Activated T-cell treated with anti-CD3 and anti-CD28 coated beads, Interleukin-2, amount 50 U/mL, for 4 hours (primary cell): ENCODE measurements around the gene TRAFD1. TPM values are rescaled to one million over a fixed set of nuclear protein-coding genes. Genes with fewer than 3 reads are reported as not detected.
A peak's percentile ranks its signal among the peaks of the same experiment; 100 is the strongest.

Experiments used
- ATAC-seq, 2 donors: fragments of 200-7000 bp; cut with Tn5 transposase; one replicate each; pipeline ENCODE4 v1.10.0; 2021
- DNase-seq: peaks from one replicate; pipeline ENCODE4 v3.0.0-alpha.2; 2020
- H3K27me3 Mint-ChIP-seq: one replicate; pipeline ENCODE4 v1.8.0; 2021; ENCODE audit warnings: low read depth, mixed read lengths
- H3K36me3 Mint-ChIP-seq: one replicate; pipeline ENCODE4 v1.8.0; 2022; ENCODE audit warnings: mixed read lengths; ENCODE audit not compliant: insufficient read depth
- H3K4me1 Mint-ChIP-seq: one replicate; pipeline ENCODE4 v1.8.0; 2021; ENCODE audit warnings: low read depth, mixed read lengths
- H3K4me3 Mint-ChIP-seq: one replicate; pipeline ENCODE4 v1.8.0; 2021; ENCODE audit warnings: mild to moderate bottlenecking, moderate library complexity, mixed read lengths
- H3K9me3 Mint-ChIP-seq: one replicate; pipeline ENCODE4 v1.8.0; 2021; ENCODE audit warnings: mixed read lengths
- total RNA-seq, 3 donors: library from RNA; stranded (reverse); gene quantifications; one replicate each; pipeline ENCODE4 v1.2.1, GENCODE V29; 2021

Gene TRAFD1
- total RNA-seq, 3 donors from 2014 or later = 47.1 to 52.3 (median 49.4) TPM

- Mint-ChIP-seq H3K36me3 (peaks cover 22% of the 10 kb centered on the region), H3K4me1 (peaks cover 4% of the 10 kb centered on the region), H3K9me3 (no peaks in the 10 kb centered on the region), H3K4me3 (no peak overlapping the region), H3K27me3 (no peaks in the 10 kb centered on the region)
- DNase-seq (no peak), ATAC-seq (no peak)
These were observed 45.7 kb downstream of the TRAFD1 start for GRCh38 chr12:112170971-112171596.

GRCh38 chr12:112172556-112173324 lies 47.4 kb downstream of the TRAFD1 start:
- no peak for DNase-seq
- Mint-ChIP-seq H3K27me3 (no peaks in the 10 kb centered on the region), H3K4me1 (peaks cover 4% of the 10 kb centered on the region), H3K9me3 (no peaks in the 10 kb centered on the region), H3K4me3 (no peak overlapping the region), H3K36me3 (peaks cover 24% of the 10 kb centered on the region)
- no peak for ATAC-seq

DNA sequence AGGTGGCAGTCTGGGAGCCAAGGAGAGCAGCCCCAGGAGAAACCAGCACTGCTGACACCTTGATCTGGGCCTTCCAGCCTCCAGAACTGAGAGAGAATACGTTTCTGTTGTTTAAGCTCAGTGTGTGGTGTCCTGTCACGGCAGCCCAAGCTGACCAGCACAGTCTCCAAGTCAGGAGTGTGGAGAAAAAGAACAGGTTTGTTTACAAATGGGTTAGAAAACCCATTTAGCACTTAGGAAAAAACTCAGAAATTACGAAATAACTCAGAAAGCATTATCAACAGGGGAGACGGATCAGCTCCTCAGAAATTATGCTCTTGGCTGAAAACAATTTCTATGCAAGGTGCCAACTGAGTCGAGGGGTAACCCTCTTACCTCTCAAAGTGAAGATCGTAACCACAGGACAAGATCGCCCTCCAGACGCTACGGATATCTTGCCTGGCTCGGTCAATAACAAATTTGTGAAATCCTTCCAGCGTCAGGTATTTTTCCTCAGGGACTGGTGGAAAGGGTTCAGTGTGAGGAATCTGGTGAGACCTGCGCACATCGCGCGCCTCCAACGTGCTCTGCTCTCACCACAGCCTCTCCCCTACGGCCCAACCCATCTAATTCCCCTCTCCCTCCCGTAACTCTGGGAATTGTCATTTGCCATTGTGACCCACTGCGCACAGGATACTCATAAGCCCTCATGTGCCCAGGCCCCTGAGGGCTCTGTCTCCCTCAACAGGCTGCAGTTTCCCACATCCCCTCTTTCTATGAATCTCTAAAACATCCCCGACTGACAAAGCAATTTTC lies 50.2 kb downstream of the TRAFD1 start:
- Mint-ChIP-seq H3K9me3 (no peaks in the 10 kb centered on the region), H3K27me3 (no peaks in the 10 kb centered on the region), H3K36me3 (peaks cover 28% of the 10 kb centered on the region), H3K4me1 (no peaks in the 10 kb centered on the region), H3K4me3 (no peak overlapping the region)
- DNase-seq (no peak), ATAC-seq (no peak)

DNA sequence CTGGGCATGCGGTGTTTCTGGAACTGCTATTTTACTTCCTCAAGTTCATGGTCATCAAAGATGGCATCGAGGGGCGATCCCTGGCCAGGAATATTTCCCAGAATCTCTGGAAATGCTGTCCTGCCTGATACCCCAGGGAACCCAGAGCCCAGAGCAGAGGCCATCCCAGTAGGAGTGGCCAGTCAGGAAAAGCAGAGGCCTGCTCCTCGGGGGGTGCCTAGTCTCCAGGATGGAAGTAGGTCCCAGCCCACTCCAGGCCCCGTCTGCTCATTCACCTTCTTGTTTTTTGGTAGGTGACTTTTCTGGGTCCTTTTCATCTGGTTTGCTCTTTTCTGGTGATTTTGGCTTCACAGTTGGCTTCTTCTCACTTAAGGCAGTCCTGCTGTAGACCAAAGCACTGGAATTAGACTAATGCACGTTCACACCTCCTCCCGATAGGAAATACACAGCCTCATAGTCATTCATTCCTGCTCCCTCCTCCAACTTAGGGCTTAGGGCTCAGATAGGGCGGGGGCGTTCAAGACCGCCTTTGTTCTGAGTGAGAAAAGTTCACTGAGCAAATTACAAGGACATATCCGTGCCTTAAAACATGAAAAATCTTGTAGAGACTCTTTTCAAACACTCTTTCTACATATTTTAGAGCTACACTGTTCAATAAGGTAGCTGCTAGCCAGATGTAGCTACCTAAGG lies 51.1 kb downstream of the TRAFD1 start:
- no peaks in the 10 kb centered on the region for H3K27me3 Mint-ChIP-seq
- no peak for DNase-seq
- no peak for ATAC-seq
- H3K4me3 Mint-ChIP-seq = no peak overlapping the region
- no peaks in the 10 kb centered on the region for H3K4me1 Mint-ChIP-seq
- H3K9me3 Mint-ChIP-seq = no peaks in the 10 kb centered on the region
- peaks cover 29% of the 10 kb centered on the region for H3K36me3 Mint-ChIP-seq

DNA sequence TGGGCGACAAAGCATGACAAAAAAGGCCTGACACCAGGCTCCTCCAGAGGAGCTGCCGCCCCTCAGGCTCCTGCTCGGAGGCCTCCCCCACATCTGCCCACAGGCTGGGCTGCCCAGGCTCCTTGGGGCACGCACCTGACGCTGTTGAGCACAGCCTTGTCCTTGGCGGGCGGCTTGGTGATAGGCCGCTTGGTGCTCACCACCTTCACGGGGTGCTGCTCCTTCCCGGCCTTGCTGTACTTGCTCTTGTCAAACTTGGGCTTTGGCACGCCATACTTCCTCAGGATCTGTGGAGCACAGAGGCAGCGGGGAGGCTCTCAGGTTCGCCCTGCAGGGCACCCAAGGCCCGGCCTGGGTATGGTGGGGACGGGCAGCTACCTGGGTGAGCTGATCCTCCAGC lies 53.4 kb downstream of the TRAFD1 start:
- Mint-ChIP-seq H3K4me3 (no peak overlapping the region), H3K9me3 (no peaks in the 10 kb centered on the region), H3K36me3 (peaks cover 25% of the 10 kb centered on the region), H3K27me3 (no peaks in the 10 kb centered on the region), H3K4me1 (peaks cover 2% of the 10 kb centered on the region)
- DNase-seq (no peak), ATAC-seq (no peak)

GRCh38 chr12:112179341-112179740 lies 54.0 kb downstream of the TRAFD1 start:
- no peak for ATAC-seq
- no peak overlapping the region for H3K4me3 Mint-ChIP-seq
- no peaks in the 10 kb centered on the region for H3K27me3 Mint-ChIP-seq
- peaks cover 25% of the 10 kb centered on the region for H3K36me3 Mint-ChIP-seq
- no peak for DNase-seq
- H3K9me3 Mint-ChIP-seq = no peaks in the 10 kb centered on the region
- peaks cover 2% of the 10 kb centered on the region for H3K4me1 Mint-ChIP-seq

DNA sequence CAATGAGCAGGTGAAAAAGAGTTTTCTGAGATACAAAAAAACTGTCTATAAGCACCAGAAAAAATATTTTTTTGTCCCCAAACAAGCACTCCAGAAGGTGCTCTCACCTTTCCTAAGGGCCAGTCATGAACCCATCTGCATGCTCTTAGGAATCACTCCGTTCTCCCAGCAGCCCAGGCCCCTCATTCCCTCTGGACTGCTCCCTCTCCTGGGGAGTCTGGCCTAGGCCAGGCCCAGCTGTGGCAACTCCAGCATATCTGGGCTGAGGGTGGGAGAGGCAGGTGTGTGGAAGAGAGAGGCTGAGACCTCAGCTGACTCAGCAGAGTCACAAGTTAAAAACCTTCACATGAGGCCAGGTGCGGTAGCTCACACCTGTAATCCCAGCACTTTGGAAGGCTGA lies 54.6 kb downstream of the TRAFD1 start:
- Mint-ChIP-seq H3K4me1 (peaks cover 2% of the 10 kb centered on the region), H3K36me3 (peaks cover 26% of the 10 kb centered on the region), H3K9me3 (no peaks in the 10 kb centered on the region), H3K4me3 (no peak overlapping the region), H3K27me3 (no peaks in the 10 kb centered on the region)
- DNase-seq (no peak), ATAC-seq (no peak)

DNA sequence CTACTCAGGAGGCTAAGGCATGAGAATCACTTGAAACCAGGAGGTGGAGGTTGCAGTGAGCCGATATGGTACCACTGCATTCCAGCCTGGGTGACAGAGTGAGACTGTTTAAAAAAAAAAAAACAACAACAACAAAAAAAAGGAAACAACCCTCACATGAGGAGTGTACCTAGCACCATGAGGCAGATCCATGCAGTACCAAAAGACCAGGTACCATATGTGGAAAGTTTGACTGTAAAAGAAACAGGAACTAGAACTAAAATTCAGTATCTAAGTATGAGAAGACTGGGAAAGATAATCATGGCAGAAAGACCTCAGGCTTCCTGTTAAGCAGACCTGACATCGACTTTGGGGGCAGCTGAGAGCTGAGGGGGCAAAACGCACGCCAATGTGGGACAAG lies 55.1 kb downstream of the TRAFD1 start:
- H3K9me3 Mint-ChIP-seq = no peaks in the 10 kb centered on the region
- peaks cover 22% of the 10 kb centered on the region for H3K36me3 Mint-ChIP-seq
- no peak overlapping the region for H3K4me3 Mint-ChIP-seq
- H3K4me1 Mint-ChIP-seq = peaks cover 2% of the 10 kb centered on the region
- no peak for DNase-seq
- no peak for ATAC-seq
- no peaks in the 10 kb centered on the region for H3K27me3 Mint-ChIP-seq

GRCh38 chr12:112182499-112182898 lies 57.1 kb downstream of the TRAFD1 start:
- DNase-seq = no peak
- Mint-ChIP-seq H3K27me3 (no peaks in the 10 kb centered on the region), H3K4me3 (no peak overlapping the region)

GRCh38 chr12:112183141-112184021 lies 58.0 kb downstream of the TRAFD1 start:
- H3K9me3 Mint-ChIP-seq = no peaks in the 10 kb centered on the region
- DNase-seq (no peak), ATAC-seq (peak; percentile 57 to 80)
- peaks cover 2% of the 10 kb centered on the region for H3K4me1 Mint-ChIP-seq
- no peak overlapping the region for H3K4me3 Mint-ChIP-seq
- H3K27me3 Mint-ChIP-seq = no peaks in the 10 kb centered on the region
- peaks cover 15% of the 10 kb centered on the region for H3K36me3 Mint-ChIP-seq

More at GRCh38 chr12:112182499-112182898, 57.1 kb downstream of the TRAFD1 start:
- Mint-ChIP-seq H3K4me1 (peaks cover 2% of the 10 kb centered on the region), H3K36me3 (peaks cover 15% of the 10 kb centered on the region), H3K9me3 (no peaks in the 10 kb centered on the region)
- ATAC-seq = no peak

DNA sequence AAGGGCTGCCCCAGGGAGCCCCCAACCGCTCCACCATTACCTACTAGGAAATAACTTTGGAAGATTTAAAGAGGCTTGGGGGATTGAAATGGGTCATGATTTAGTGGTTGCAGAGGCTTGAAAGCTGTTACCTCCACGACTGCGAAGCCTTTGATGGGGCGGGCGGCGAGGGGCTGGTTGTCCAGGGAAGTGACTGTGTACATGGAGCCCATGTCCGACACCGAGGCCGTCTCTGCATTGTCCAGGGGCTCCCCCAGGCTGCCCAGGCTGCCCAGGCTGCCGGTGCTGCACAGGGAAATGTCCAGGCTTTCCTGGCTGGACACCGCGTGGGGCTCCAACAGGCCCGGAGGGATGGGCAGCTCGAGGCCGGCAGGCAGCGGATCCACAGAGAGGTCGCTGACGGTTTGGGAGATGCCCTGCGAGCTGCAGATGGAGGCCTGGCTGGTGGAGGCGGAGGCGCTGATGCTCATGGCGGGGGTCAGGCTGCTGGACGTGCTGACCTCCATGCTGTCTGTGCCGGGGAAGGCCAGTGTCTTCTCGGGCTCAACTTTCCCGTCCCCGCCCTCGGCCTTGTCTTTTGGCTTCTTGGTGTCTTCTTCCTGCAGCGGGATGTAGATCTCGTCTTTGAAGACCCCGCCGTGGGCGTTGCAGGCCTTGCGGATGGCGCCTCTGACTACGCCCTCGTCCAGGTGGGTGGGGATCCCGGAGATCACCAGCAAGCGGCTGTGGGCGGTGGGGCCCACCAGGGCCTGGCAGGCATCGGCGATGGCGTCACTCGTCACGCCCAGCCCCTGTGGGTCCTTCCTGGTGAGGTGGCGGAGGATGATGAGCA lies 58.9 kb downstream of the TRAFD1 start:
- peaks cover 2% of the 10 kb centered on the region for H3K4me1 Mint-ChIP-seq
- DNase-seq (no peak), ATAC-seq (no peak)
- H3K9me3 Mint-ChIP-seq = no peaks in the 10 kb centered on the region
- no peak overlapping the region for H3K4me3 Mint-ChIP-seq
- H3K27me3 Mint-ChIP-seq = no peaks in the 10 kb centered on the region
- peaks cover 11% of the 10 kb centered on the region for H3K36me3 Mint-ChIP-seq

- Mint-ChIP-seq H3K27me3 (no peaks in the 10 kb centered on the region), H3K9me3 (no peaks in the 10 kb centered on the region), H3K4me3 (no peak overlapping the region), H3K36me3 (peaks cover 13% of the 10 kb centered on the region), H3K4me1 (peaks cover 2% of the 10 kb centered on the region)
- DNase-seq = no peak
- no peak for ATAC-seq
These were observed 59.9 kb downstream of the TRAFD1 start for GRCh38 chr12:112185093-112185923.
